Activated CD4-positive, CD25-positive, alpha-beta regulatory T cell treated with anti-CD3 and anti-CD28 coated beads, Interleukin-2, amount 50 U/mL, for 16 hours (primary cell): ENCODE results near the gene GPC6.

Source experiments
- DNase-seq: peaks from one replicate; pipeline ENCODE4 v3.0.0-alpha.2; 2020; ENCODE audit warnings: low read depth, low spot score

Gene GPC6

GRCh38 chr13:93499991-93500390 lies 273.4 kb downstream of the GPC6 start:
- DNase-seq, result no peak

GRCh38 chr13:93502071-93502470 lies 275.5 kb downstream of the GPC6 start:
- DNase-seq, result no peak

GRCh38 chr13:93502987-93503615 lies 276.5 kb downstream of the GPC6 start:
- DNase-seq, result no peak

- no peak for DNase-seq
Measured at GRCh38 chr13:93505104-93505952, 278.7 kb downstream of the GPC6 start.

- no peak for DNase-seq
Measured at GRCh38 chr13:93511011-93511410, 284.4 kb downstream of the GPC6 start.

GRCh38 chr13:93515267-93515666 lies 288.7 kb downstream of the GPC6 start:
- DNase-seq, result no peak

GRCh38 chr13:93517658-93518057 lies 291.1 kb downstream of the GPC6 start:
- DNase-seq, result no peak

- no peak for DNase-seq
Measured at GRCh38 chr13:93521307-93521706, 294.7 kb downstream of the GPC6 start.

- no peak for DNase-seq
Measured at GRCh38 chr13:93522501-93522900, 295.9 kb downstream of the GPC6 start.

GRCh38 chr13:93525087-93525486 lies 298.5 kb downstream of the GPC6 start:
- DNase-seq, result no peak

- DNase-seq, result no peak
Measured at GRCh38 chr13:93527748-93528297, 301.2 kb downstream of the GPC6 start.

GRCh38 chr13:93529961-93530360 lies 303.4 kb downstream of the GPC6 start:
- DNase-seq, result no peak

- no peak for DNase-seq
Measured at GRCh38 chr13:93534181-93534700, 307.6 kb downstream of the GPC6 start.

GRCh38 chr13:93535251-93535650 lies 308.6 kb downstream of the GPC6 start:
- DNase-seq, result no peak

GRCh38 chr13:93539914-93540313 lies 313.3 kb downstream of the GPC6 start:
- no peak for DNase-seq

- DNase-seq, result no peak
Measured at GRCh38 chr13:93547886-93548285, 321.3 kb downstream of the GPC6 start.

GRCh38 chr13:93549326-93550005 lies 322.9 kb downstream of the GPC6 start:
- DNase-seq, result no peak

GRCh38 chr13:93550236-93550635 lies 323.6 kb downstream of the GPC6 start:
- DNase-seq, result no peak

GRCh38 chr13:93552596-93552995 lies 326.0 kb downstream of the GPC6 start:
- DNase-seq, result no peak

GRCh38 chr13:93554514-93554913 lies 327.9 kb downstream of the GPC6 start:
- no peak for DNase-seq

GRCh38 chr13:93558637-93559036 lies 332.0 kb downstream of the GPC6 start:
- DNase-seq, result no peak

GRCh38 chr13:93559718-93560117 lies 333.1 kb downstream of the GPC6 start:
- no peak for DNase-seq
